ACC112 (cell line): ENCODE measurements around the gene HSD17B1.

Source experiments
- H2AFZ ChIP-seq: fragments of 200-600 bp; sonication (generic); one replicate; pipeline ENCODE4 v1.6.0; 2017; ENCODE audit warnings: antibody characterized with exemption, low read length; ENCODE audit not compliant: unreplicated experiment
- H3K27ac ChIP-seq: fragments of 200-600 bp; sonication (generic); 2 replicates; pipeline ENCODE4 v1.5.1; 2014; ENCODE audit warnings: low read depth, mild to moderate bottlenecking, antibody characterized with exemption, low read length, moderate library complexity
- H3K27me3 ChIP-seq: fragments of 200-600 bp; sonication (generic); 2 replicates; pipeline ENCODE4 v1.6.1; 2014; ENCODE audit warnings: mild to moderate bottlenecking, antibody characterized with exemption, low read length, moderate library complexity, mixed read lengths; ENCODE audit not compliant: insufficient read depth
- H3K36me3 ChIP-seq: fragments of 200-600 bp; sonication (generic); 2 replicates; pipeline ENCODE4 v1.6.1; 2016; ENCODE audit warnings: mild to moderate bottlenecking, antibody characterized with exemption, low read length, moderate library complexity, mixed read lengths; ENCODE audit not compliant: insufficient read depth
- H3K4me1 ChIP-seq: fragments of 200-600 bp; sonication (generic); one replicate; pipeline ENCODE4 v1.6.1; 2016; ENCODE audit warnings: low read length, mixed read lengths; ENCODE audit not compliant: insufficient read depth, unreplicated experiment, control insufficient read depth
- H3K4me3 ChIP-seq: fragments of 200-600 bp; sonication (generic); 2 replicates; pipeline ENCODE4 v1.5.1; 2014; ENCODE audit warnings: mild to moderate bottlenecking, low read depth, low read length
- H3K79me2 ChIP-seq: fragments of 200-600 bp; sonication (generic); one replicate; pipeline ENCODE4 v1.6.0; 2016; ENCODE audit warnings: low read length; ENCODE audit not compliant: control insufficient read depth, unreplicated experiment, insufficient read depth

The HSD17B1 gene

GRCh38 chr17:42560246-42560645 lies 7.5 kb downstream of the HSD17B1 start:
- Histone ChIP-seq H3K4me3 (peak overlapping the region; percentile 46; the same call in 1 of the 2 replicates), H2AFZ (no peak overlapping the region), H3K27ac (no peak overlapping the region), H3K27me3 (no peaks in the 10 kb centered on the region), H3K79me2 (peaks cover 39% of the 10 kb centered on the region), H3K36me3 (no peaks in the 10 kb centered on the region; the same call in 1 of the 2 replicates), H3K4me1 (peaks cover 13% of the 10 kb centered on the region)

GRCh38 chr17:42561897-42562387 lies 9.2 kb downstream of the HSD17B1 start, which contains the start of gene COASY:
TSS of gene COASY (plus strand) at chr17:42562148. CDS start at chr17:42562623, 475 bp downstream.
- Histone ChIP-seq H3K36me3 (no peaks in the 10 kb centered on the region; the same call in 1 of the 2 replicates), H3K4me3 (peak within 1 kb of the TSS; percentile 86), H3K4me1 (peaks cover 17% of the 10 kb centered on the region), H3K79me2 (peaks cover 39% of the 10 kb centered on the region), H3K27me3 (no peaks in the 10 kb centered on the region), H2AFZ (peak within 1 kb of the TSS; percentile 99), H3K27ac (peak within 1 kb of the TSS; percentile 72)

GRCh38 chr17:42562388-42563142 lies 9.8 kb downstream of the HSD17B1 start:
- H3K36me3 ChIP-seq: no peaks in the 10 kb centered on the region; the same call in 1 of the 2 replicates
- peak overlapping the region; percentile 99 for H2AFZ ChIP-seq
- H3K27me3 ChIP-seq: no peaks in the 10 kb centered on the region
- H3K79me2 ChIP-seq: peaks cover 44% of the 10 kb centered on the region
- H3K4me3 ChIP-seq: peak overlapping the region; percentile 86
- peak overlapping the region; percentile 72 for H3K27ac ChIP-seq
- H3K4me1 ChIP-seq: peaks cover 17% of the 10 kb centered on the region

- Histone ChIP-seq H3K4me3 (peak overlapping the region; percentile 86), H3K27me3 (no peaks in the 10 kb centered on the region), H3K4me1 (peaks cover 17% of the 10 kb centered on the region), H3K27ac (peak overlapping the region; percentile 72), H3K79me2 (peaks cover 48% of the 10 kb centered on the region), H3K36me3 (no peaks in the 10 kb centered on the region; the same call in 1 of the 2 replicates), H2AFZ (no peak overlapping the region)
Measured at GRCh38 chr17:42563143-42563509, 10.4 kb downstream of the HSD17B1 start.

GRCh38 chr17:42563543-42563942 lies 10.8 kb downstream of the HSD17B1 start:
- H3K4me3 ChIP-seq: peak overlapping the region; percentile 86
- no peak overlapping the region for H2AFZ ChIP-seq
- H3K79me2 ChIP-seq: peaks cover 52% of the 10 kb centered on the region
- no peaks in the 10 kb centered on the region for H3K27me3 ChIP-seq
- H3K4me1 ChIP-seq: peaks cover 17% of the 10 kb centered on the region
- H3K36me3 ChIP-seq: no peaks in the 10 kb centered on the region; the same call in 1 of the 2 replicates
- no peak overlapping the region for H3K27ac ChIP-seq

- H3K4me3 ChIP-seq: peak overlapping the region; percentile 86; the same call in 1 of the 2 replicates
- H3K27me3 ChIP-seq: no peaks in the 10 kb centered on the region
- H3K79me2 ChIP-seq: peaks cover 56% of the 10 kb centered on the region
- no peak overlapping the region for H3K27ac ChIP-seq
- H3K36me3 ChIP-seq: peaks cover 1% of the 10 kb centered on the region; the same call in 1 of the 2 replicates
- H2AFZ ChIP-seq: no peak overlapping the region
- peaks cover 17% of the 10 kb centered on the region for H3K4me1 ChIP-seq
Measured at GRCh38 chr17:42563950-42564349, 11.2 kb downstream of the HSD17B1 start.

- H3K36me3 ChIP-seq: peaks cover 11% of the 10 kb centered on the region
- H3K4me1 ChIP-seq: peaks cover 23% of the 10 kb centered on the region
- H3K27ac ChIP-seq: no peak overlapping the region
- H3K79me2 ChIP-seq: peaks cover 60% of the 10 kb centered on the region
- H3K4me3 ChIP-seq: no peak overlapping the region
- H2AFZ ChIP-seq: no peak overlapping the region
- no peaks in the 10 kb centered on the region for H3K27me3 ChIP-seq
Measured at GRCh38 chr17:42564815-42565522, 12.2 kb downstream of the HSD17B1 start.

- Histone ChIP-seq H3K27ac (no peak overlapping the region), H3K79me2 (peaks cover 57% of the 10 kb centered on the region), H2AFZ (no peak overlapping the region), H3K27me3 (no peaks in the 10 kb centered on the region), H3K4me1 (peaks cover 24% of the 10 kb centered on the region), H3K4me3 (no peak overlapping the region), H3K36me3 (peaks cover 15% of the 10 kb centered on the region)
Measured at GRCh38 chr17:42565523-42566214, 12.9 kb downstream of the HSD17B1 start.

- no peak overlapping the region for H3K27ac ChIP-seq
- H2AFZ ChIP-seq: no peak overlapping the region
- H3K79me2 ChIP-seq: peaks cover 55% of the 10 kb centered on the region
- H3K36me3 ChIP-seq: peaks cover 16% of the 10 kb centered on the region
- peak overlapping the region; percentile 98 for H3K4me3 ChIP-seq
- peaks cover 24% of the 10 kb centered on the region for H3K4me1 ChIP-seq
- H3K27me3 ChIP-seq: no peaks in the 10 kb centered on the region
Measured at GRCh38 chr17:42566215-42566882, 13.6 kb downstream of the HSD17B1 start.
